ENCODE results near the gene SLC19A2. TPM values are rescaled to one million over a fixed set of nuclear protein-coding genes. Genes with fewer than 3 reads are reported as not detected.

The SLC19A2 gene
- total RNA-seq, 2 donors from 2014 or later = 10.6 to 18.7 TPM

DNA sequence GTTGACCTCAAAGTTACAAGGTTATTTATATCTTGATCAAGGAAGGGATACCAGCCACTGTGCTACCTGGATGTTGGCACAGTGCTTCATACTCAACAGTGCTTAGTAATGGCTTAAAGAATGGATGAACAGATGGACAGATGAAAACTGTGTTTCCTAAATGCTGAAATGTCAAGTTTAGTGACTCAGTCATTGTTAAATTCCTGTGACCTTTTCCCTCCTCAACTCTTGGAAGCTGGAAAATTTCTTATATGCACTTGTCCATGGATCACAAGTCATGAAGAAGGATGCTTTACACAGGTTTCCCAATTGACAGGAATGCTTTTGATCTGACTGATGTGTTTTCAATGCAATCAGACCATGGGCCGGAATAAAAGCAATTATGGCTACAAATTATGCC is 39.6 kb upstream of the SLC19A2 start:
- Histone ChIP-seq H3K4me3 (no peak overlapping the region), H3K27me3 (replicated peaks; ENCODE audit: insufficient read depth) (no peaks in the 10 kb centered on the region), H3K4me1 (replicated peaks) (no peaks in the 10 kb centered on the region), H3K9me3 (no peaks in the 10 kb centered on the region), H3K27ac (no peak overlapping the region), H3K36me3 (no peaks in the 10 kb centered on the region)
- TF ChIP-seq, protein P1, sequence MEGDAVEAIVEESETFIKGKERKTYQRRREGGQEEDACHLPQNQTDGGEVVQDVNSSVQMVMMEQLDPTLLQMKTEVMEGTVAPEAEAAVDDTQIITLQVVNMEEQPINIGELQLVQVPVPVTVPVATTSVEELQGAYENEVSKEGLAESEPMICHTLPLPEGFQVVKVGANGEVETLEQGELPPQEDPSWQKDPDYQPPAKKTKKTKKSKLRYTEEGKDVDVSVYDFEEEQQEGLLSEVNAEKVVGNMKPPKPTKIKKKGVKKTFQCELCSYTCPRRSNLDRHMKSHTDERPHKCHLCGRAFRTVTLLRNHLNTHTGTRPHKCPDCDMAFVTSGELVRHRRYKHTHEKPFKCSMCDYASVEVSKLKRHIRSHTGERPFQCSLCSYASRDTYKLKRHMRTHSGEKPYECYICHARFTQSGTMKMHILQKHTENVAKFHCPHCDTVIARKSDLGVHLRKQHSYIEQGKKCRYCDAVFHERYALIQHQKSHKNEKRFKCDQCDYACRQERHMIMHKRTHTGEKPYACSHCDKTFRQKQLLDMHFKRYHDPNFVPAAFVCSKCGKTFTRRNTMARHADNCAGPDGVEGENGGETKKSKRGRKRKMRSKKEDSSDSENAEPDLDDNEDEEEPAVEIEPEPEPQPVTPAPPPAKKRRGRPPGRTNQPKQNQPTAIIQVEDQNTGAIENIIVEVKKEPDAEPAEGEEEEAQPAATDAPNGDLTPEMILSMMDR (IDR thresholded peaks at IDR 0.05) = no peak
- TF ChIP-seq POLR2AphosphoS5 (IDR thresholded peaks at IDR 0.05) (no peak), POLR2A (IDR thresholded peaks at IDR 0.05) (no peak)
- DNase-seq (ENCODE audit: low spot score) = no peak
- WGBS = 93% methylated on average over 1 of the region's 1 CpG
- intact Hi-C loops (cut with DNase I) = no loop called here

DNA sequence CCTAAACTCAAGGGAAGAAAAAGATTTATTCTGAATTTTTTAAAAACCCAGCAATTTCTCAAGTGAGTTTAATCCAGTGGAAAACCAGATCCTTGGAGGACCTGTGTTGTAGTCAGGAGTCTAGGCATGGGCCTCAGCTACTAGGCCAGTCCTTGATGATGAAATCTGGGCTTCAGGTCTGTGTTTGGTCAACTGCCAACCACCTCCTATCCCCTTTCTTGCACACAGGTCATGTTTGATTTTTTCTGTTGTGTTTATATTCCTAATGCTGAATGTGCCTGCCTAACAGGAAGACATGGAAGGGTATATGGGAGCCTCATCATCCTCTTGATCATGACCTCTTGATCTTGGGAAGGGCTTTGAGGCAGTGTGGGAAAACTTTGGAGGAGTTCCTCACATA is 38.2 kb upstream of the SLC19A2 start:
- no peak overlapping the region for H3K4me3 ChIP-seq
- no peak overlapping the region for H3K27ac ChIP-seq
- H3K36me3 ChIP-seq = no peaks in the 10 kb centered on the region
- no peak for DNase-seq (ENCODE audit: low spot score)
- H3K4me1 ChIP-seq (replicated peaks) = no peaks in the 10 kb centered on the region
- no peaks in the 10 kb centered on the region for H3K27me3 ChIP-seq (replicated peaks; ENCODE audit: insufficient read depth)
- no peaks in the 10 kb centered on the region for H3K9me3 ChIP-seq
- TF ChIP-seq, protein P1 (IDR thresholded peaks at IDR 0.05) = no peak
- TF ChIP-seq POLR2AphosphoS5 (IDR thresholded peaks at IDR 0.05) (no peak), POLR2A (IDR thresholded peaks at IDR 0.05) (no peak)
- intact Hi-C loops (cut with DNase I) = no loop called here

DNA sequence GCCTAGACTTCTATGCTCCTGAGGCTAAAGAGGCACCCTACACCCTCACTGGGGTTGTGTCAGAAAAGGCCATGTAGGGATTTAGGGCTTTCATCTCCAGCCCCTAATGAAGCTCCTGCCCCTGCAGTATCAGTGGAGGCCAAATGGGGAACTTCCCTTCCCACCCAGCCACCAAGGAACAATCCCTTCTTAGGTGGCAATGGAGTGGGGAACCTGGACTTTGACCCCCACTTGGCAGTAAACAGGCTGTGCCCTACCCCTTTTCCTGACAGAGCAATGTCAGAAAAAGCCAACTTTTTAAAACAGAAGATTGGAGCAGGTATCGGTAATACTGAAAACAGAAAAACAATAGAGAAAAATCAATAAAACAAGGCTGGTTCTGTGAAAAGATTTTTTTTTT is 35.5 kb upstream of the SLC19A2 start:
- intact Hi-C loops (cut with DNase I) = no loop called here
- Histone ChIP-seq H3K4me1 (replicated peaks) (no peaks in the 10 kb centered on the region), H3K27me3 (replicated peaks; ENCODE audit: insufficient read depth) (no peaks in the 10 kb centered on the region), H3K4me3 (no peak overlapping the region), H3K36me3 (no peaks in the 10 kb centered on the region), H3K9me3 (no peaks in the 10 kb centered on the region), H3K27ac (no peak overlapping the region)
- DNase-seq (ENCODE audit: low spot score) = no peak
- TF ChIP-seq POLR2AphosphoS5 (IDR thresholded peaks at IDR 0.05) (no peak), POLR2A (IDR thresholded peaks at IDR 0.05) (no peak)
- TF ChIP-seq, protein P1 (IDR thresholded peaks at IDR 0.05) = no peak
- 100% methylated on average over 1 of the region's 1 CpG for WGBS

DNA sequence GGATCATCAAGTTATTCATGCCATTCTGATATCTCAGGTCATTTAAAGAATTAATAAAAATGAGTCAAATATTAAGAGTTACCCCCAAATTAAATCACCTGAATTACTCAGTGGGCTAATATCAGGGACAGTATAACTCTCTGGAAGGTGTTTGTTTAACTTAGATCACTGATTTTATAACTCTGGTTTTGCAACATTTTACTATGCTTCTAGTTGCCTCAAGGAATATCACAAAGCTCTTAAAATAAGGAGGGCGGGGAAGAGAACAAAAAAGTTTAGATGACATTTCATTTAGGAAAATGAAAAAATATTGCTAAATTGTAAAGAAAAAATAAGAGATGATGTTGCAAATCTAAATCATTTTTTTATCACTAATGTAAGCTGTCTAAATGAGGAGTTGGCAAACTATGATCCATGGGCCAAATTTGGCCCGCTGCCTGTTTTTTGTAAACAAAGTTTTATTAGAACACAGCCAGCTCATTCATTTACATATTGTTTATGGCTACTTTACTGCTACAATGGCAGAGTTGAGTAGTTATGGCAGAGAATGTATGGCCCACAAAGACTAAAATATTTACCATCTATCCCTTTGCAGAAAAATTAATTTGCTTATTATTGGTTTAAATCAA is 31.9 kb upstream of the SLC19A2 start:
- no peak for TF ChIP-seq POLR2A (IDR thresholded peaks at IDR 0.05)
- TF ChIP-seq, protein P1 (IDR thresholded peaks at IDR 0.05) = no peak
- TF ChIP-seq POLR2AphosphoS5 (IDR thresholded peaks at IDR 0.05) = no peak
- Histone ChIP-seq H3K27me3 (replicated peaks; ENCODE audit: insufficient read depth) (no peaks in the 10 kb centered on the region), H3K4me3 (no peak overlapping the region), H3K9me3 (no peaks in the 10 kb centered on the region), H3K4me1 (replicated peaks) (no peaks in the 10 kb centered on the region), H3K27ac (no peak overlapping the region), H3K36me3 (no peaks in the 10 kb centered on the region)
- intact Hi-C loops (cut with DNase I) = no loop called here
- WGBS = 55% methylated on average over 2 of the region's 2 CpGs
- no peak for DNase-seq (ENCODE audit: low spot score)

DNA sequence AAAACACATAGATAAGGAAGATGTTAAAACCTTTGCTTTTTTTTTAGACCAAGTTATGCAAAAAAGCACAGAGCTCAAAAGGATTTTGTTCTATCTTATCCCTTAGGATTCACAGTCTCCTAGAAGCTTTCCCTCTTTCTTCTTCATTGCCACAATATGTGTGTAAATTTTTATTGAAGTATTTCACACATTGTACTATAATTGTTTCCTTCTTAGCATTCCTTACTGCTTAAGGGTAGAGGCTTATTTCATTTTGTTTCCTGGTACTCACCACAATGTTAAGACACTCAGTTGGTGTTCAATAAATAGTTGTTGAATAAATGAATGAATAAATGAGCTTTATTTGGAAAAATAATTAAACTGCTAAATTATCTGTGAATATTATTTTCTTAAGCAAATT is 29.9 kb upstream of the SLC19A2 start:
- DNase-seq (ENCODE audit: low spot score) = no peak
- no peaks in the 10 kb centered on the region for H3K27me3 ChIP-seq (replicated peaks; ENCODE audit: insufficient read depth)
- H3K36me3 ChIP-seq = no peaks in the 10 kb centered on the region
- peaks cover 4% of the 10 kb centered on the region for H3K4me1 ChIP-seq (replicated peaks)
- intact Hi-C loops (cut with DNase I) = no loop called here
- TF ChIP-seq, protein P1 (IDR thresholded peaks at IDR 0.05) = no peak
- TF ChIP-seq POLR2A (IDR thresholded peaks at IDR 0.05) (no peak), POLR2AphosphoS5 (IDR thresholded peaks at IDR 0.05) (no peak)
- no peak overlapping the region for H3K4me3 ChIP-seq
- H3K27ac ChIP-seq = no peak overlapping the region
- no peaks in the 10 kb centered on the region for H3K9me3 ChIP-seq

Data from prostate gland (tissue), 2 donors.